OCI-LY3 (cell line): ENCODE data around the gene PSMG3.

Experiments
- H2AFZ ChIP-seq: fragments of 200-600, 300-600 bp; shearing (Covaris generic); 2 replicates; pipeline ENCODE4 v1.6.0; 2014; ENCODE audit warnings: antibody characterized with exemption, low read depth, low read length
- H3K27ac ChIP-seq: fragments of 200-600, 300-600 bp; sonication (generic); 2 replicates; pipeline ENCODE4 v1.5.1; 2014; ENCODE audit warnings: mild to moderate bottlenecking, low read length, moderate library complexity, mixed read lengths
- H3K27me3 ChIP-seq: fragments of 200-600, 300-600 bp; sonication (generic); 2 replicates; pipeline ENCODE4 v1.6.1; 2014; ENCODE audit warnings: low read depth, low read length, mixed read lengths
- H3K36me3 ChIP-seq: fragments of 200-600, 300-600 bp; sonication (generic); replicated peaks from 2 replicates; pipeline ENCODE3; 2014; ENCODE audit warnings: low read depth, low read length, mixed read lengths
- H3K4me1 ChIP-seq: fragments of 300-600, 200-600 bp; sonication (generic); 2 replicates; pipeline ENCODE4 v1.6.1; 2014; ENCODE audit warnings: low read length, mixed read lengths
- H3K4me2 ChIP-seq: fragments of 200-600, 300-600 bp; sonication (generic); 2 replicates; pipeline ENCODE4 v1.6.1; 2014; ENCODE audit warnings: low read length, mixed read lengths
- H3K4me3 ChIP-seq: fragments of 300-600, 200-600 bp; sonication (generic); 2 replicates; pipeline ENCODE4 v1.5.1; 2014; ENCODE audit warnings: antibody characterized with exemption, mild to moderate bottlenecking, low read length, moderate library complexity
- H3K79me2 ChIP-seq: fragments of 300-600, 200-600 bp; shearing (Covaris generic); 2 replicates; pipeline ENCODE4 v1.6.1; 2014; ENCODE audit warnings: mild to moderate bottlenecking, low read length, mixed read lengths
- H3K9ac ChIP-seq: fragments of 300-600, 200-600 bp; shearing (Covaris generic); 2 replicates; pipeline ENCODE4 v1.6.0; 2014; ENCODE audit warnings: mild to moderate bottlenecking, low read length, moderate library complexity
- H3K9me3 ChIP-seq: fragments of 200-600, 300-600 bp; shearing (Covaris generic); 2 replicates; pipeline ENCODE4 v1.6.1; 2014; ENCODE audit warnings: low read length, mixed read lengths; ENCODE audit not compliant: insufficient read depth
- H4K20me1 ChIP-seq: fragments of 200-600, 300-600 bp; sonication (generic); 2 replicates; pipeline ENCODE4 v1.6.1; 2016; ENCODE audit warnings: low read length, mixed read lengths; ENCODE audit not compliant: insufficient read depth
- CTCF ChIP-seq: fragments of 200-600, 300-600 bp; sonication (generic); IDR thresholded peaks from 2 replicates; pipeline ENCODE4 v1.5.1; 2014; ENCODE audit warnings: antibody characterized with exemption, low read length, low read depth
- EZH2phosphoT487 ChIP-seq: fragments of 200-600 bp; shearing (Covaris generic); IDR thresholded peaks from 2 replicates; pipeline ENCODE4 v1.6.1; 2018; ENCODE audit warnings: antibody characterized with exemption, mixed run types, low read depth

Gene PSMG3

GRCh38 chr7:1555046-1555812 is 14.6 kb downstream of the PSMG3 start:
- no peaks in the 10 kb centered on the region for H3K36me3 ChIP-seq
- H3K4me1 ChIP-seq = peaks cover 11% of the 10 kb centered on the region
- H3K9ac ChIP-seq = no peak overlapping the region
- no peaks in the 10 kb centered on the region for H3K9me3 ChIP-seq
- no peak for TF ChIP-seq EZH2phosphoT487
- no peak for TF ChIP-seq CTCF
- peak overlapping the region; percentile 74; the same call in 1 of the 2 replicates for H2AFZ ChIP-seq
- no peak overlapping the region for H3K27ac ChIP-seq
- H3K4me3 ChIP-seq = peak overlapping the region; percentile 20; the same call in 1 of the 2 replicates
- no peaks in the 10 kb centered on the region for H4K20me1 ChIP-seq
- peak overlapping the region; percentile 48 for H3K4me2 ChIP-seq
- H3K79me2 ChIP-seq = no peaks in the 10 kb centered on the region
- no peaks in the 10 kb centered on the region for H3K27me3 ChIP-seq

GRCh38 chr7:1554333-1555045 is 15.3 kb downstream of the PSMG3 start:
- Histone ChIP-seq H3K27me3 (no peaks in the 10 kb centered on the region), H4K20me1 (no peaks in the 10 kb centered on the region), H3K27ac (no peak overlapping the region), H3K9ac (no peak overlapping the region), H3K9me3 (no peaks in the 10 kb centered on the region), H3K4me3 (no peak overlapping the region), H3K4me2 (no peak overlapping the region), H3K4me1 (peaks cover 11% of the 10 kb centered on the region), H2AFZ (no peak overlapping the region), H3K79me2 (no peaks in the 10 kb centered on the region), H3K36me3 (no peaks in the 10 kb centered on the region)
- TF ChIP-seq EZH2phosphoT487 (no peak), CTCF (no peak)

GRCh38 chr7:1553512-1554210 is 16.2 kb downstream of the PSMG3 start:
- Histone ChIP-seq H3K36me3 (no peaks in the 10 kb centered on the region), H3K4me3 (no peak overlapping the region), H2AFZ (no peak overlapping the region), H3K27me3 (no peaks in the 10 kb centered on the region), H3K79me2 (no peaks in the 10 kb centered on the region), H3K9me3 (no peaks in the 10 kb centered on the region), H3K4me2 (no peak overlapping the region), H3K9ac (no peak overlapping the region), H3K27ac (no peak overlapping the region), H4K20me1 (no peaks in the 10 kb centered on the region), H3K4me1 (peaks cover 11% of the 10 kb centered on the region)
- TF ChIP-seq CTCF (no peak), EZH2phosphoT487 (no peak)

GRCh38 chr7:1552200-1552599 is 17.6 kb downstream of the PSMG3 start:
- no peak overlapping the region for H3K4me3 ChIP-seq
- TF ChIP-seq CTCF (no peak), EZH2phosphoT487 (no peak)

More at GRCh38 chr7:1552200-1552599, 17.6 kb downstream of the PSMG3 start:
- Histone ChIP-seq H3K36me3 (no peaks in the 10 kb centered on the region), H3K4me2 (no peak overlapping the region), H3K9me3 (no peaks in the 10 kb centered on the region), H3K4me1 (peaks cover 11% of the 10 kb centered on the region), H3K9ac (no peak overlapping the region), H3K27me3 (no peaks in the 10 kb centered on the region), H4K20me1 (no peaks in the 10 kb centered on the region), H3K27ac (no peak overlapping the region), H2AFZ (no peak overlapping the region), H3K79me2 (no peaks in the 10 kb centered on the region)
